ENCODE data around the gene HLA-F.

The HLA-F gene

GRCh38 chr6:29757282-29757681 lies 34.0 kb downstream of the HLA-F start:
- no peak overlapping the region for H3K27ac ChIP-seq
- no peak for TF ChIP-seq CTCF (conservative IDR thresholded peaks at IDR 0.05)

GRCh38 chr6:29757701-29758293 lies 34.6 kb downstream of the HLA-F start:
- no peak for TF ChIP-seq CTCF (conservative IDR thresholded peaks at IDR 0.05)
- H3K27ac ChIP-seq, result no peak overlapping the region

- no peak overlapping the region for H3K27ac ChIP-seq
- no peak for TF ChIP-seq CTCF (conservative IDR thresholded peaks at IDR 0.05)
Observed at GRCh38 chr6:29758761-29759160, 35.5 kb downstream of the HLA-F start.

GRCh38 chr6:29759457-29759856 lies 36.2 kb downstream of the HLA-F start:
- no peak overlapping the region for H3K27ac ChIP-seq

GRCh38 chr6:29760328-29760727 lies 37.1 kb downstream of the HLA-F start:
- H3K27ac ChIP-seq, result no peak overlapping the region
- no peak for TF ChIP-seq CTCF (conservative IDR thresholded peaks at IDR 0.05)

More at GRCh38 chr6:29759457-29759856, 36.2 kb downstream of the HLA-F start:
- TF ChIP-seq CTCF (conservative IDR thresholded peaks at IDR 0.05), result no peak

GRCh38 chr6:29762051-29762450 lies 38.8 kb downstream of the HLA-F start:
- TF ChIP-seq CTCF (conservative IDR thresholded peaks at IDR 0.05), result no peak
- H3K27ac ChIP-seq, result no peak overlapping the region

GRCh38 chr6:29762781-29763214 lies 39.6 kb downstream of the HLA-F start:
- TF ChIP-seq CTCF (conservative IDR thresholded peaks at IDR 0.05), result no peak
- no peak overlapping the region for H3K27ac ChIP-seq

All from VCaP (cell line).